T-helper 9 cell (primary cell): ENCODE data around the gene LRTM2.

Experiments used
- DNase-seq: peaks from one replicate; pipeline ENCODE4 v3.0.0-alpha.2; 2020

The LRTM2 gene

GRCh38 chr12:1830401-1830845 is 10.1 kb downstream of the LRTM2 start:
- DNase-seq = no peak

GRCh38 chr12:1830981-1831963 is 10.9 kb downstream of the LRTM2 start:
- no peak for DNase-seq

GRCh38 chr12:1832801-1833595 is 12.6 kb downstream of the LRTM2 start:
- DNase-seq = no peak

GRCh38 chr12:1833596-1834028 is 13.2 kb downstream of the LRTM2 start:
- DNase-seq = no peak

GRCh38 chr12:1834186-1834925 is 14.0 kb downstream of the LRTM2 start:
- DNase-seq = no peak

- DNase-seq = no peak
Measured at GRCh38 chr12:1835211-1836131, 15.1 kb downstream of the LRTM2 start.

- no peak for DNase-seq
Measured at GRCh38 chr12:1836241-1836803, 16.0 kb downstream of the LRTM2 start.

- DNase-seq = no peak
Measured at GRCh38 chr12:1836854-1837421, 16.6 kb downstream of the LRTM2 start.

GRCh38 chr12:1837541-1838204 is 17.3 kb downstream of the LRTM2 start:
- no peak for DNase-seq

GRCh38 chr12:1838205-1838993 is 18.0 kb downstream of the LRTM2 start:
- DNase-seq = no peak

GRCh38 chr12:1838994-1839365 is 18.6 kb downstream of the LRTM2 start:
- DNase-seq = no peak

- DNase-seq = no peak
Measured at GRCh38 chr12:1839464-1839863, 19.1 kb downstream of the LRTM2 start.

GRCh38 chr12:1839956-1840951 is 19.9 kb downstream of the LRTM2 start:
- DNase-seq = no peak

GRCh38 chr12:1840981-1841425 is 20.6 kb downstream of the LRTM2 start:
- DNase-seq = no peak

GRCh38 chr12:1841586-1842182 is 21.3 kb downstream of the LRTM2 start:
- no peak for DNase-seq

GRCh38 chr12:1842183-1842904 is 22.0 kb downstream of the LRTM2 start:
- DNase-seq = no peak
